ENCODE results near the gene PDGFRA.
"Not testable (repeated sequence)": the region's sequence is repeated elsewhere in the genome, so short reads cannot be mapped to it uniquely, and the experiment has no call there.

Gene PDGFRA

GRCh38 chr4:54234497-54235205 is 5.6 kb downstream of the PDGFRA start:
- no peaks in the 10 kb centered on the region for H3K36me3 ChIP-seq (ENCODE audit: control insufficient read depth in 2 of 2, insufficient read depth in 1 of 2, low read length in 2 of 2)
- no peak overlapping the region for H3K27ac ChIP-seq (ENCODE audit: extremely low read depth, low read depth, low read length)
- POLR2A ChIA-PET: interaction anchor here (1.5 kb wide), 1 partner anchor 1215 kb away, joined by 4 read pairs; no protein-coding TSS in a partner anchor
- H3K9me3 ChIP-seq (ENCODE audit: control insufficient read depth, insufficient read depth, low read depth, low read length): no peaks in the 10 kb centered on the region
- no peak overlapping the region; the same call in 1 of the 2 replicates for H3K4me3 ChIP-seq (ENCODE audit: low read depth, low read length)
- 0 out of 2 replicates have a peak, but pooled peaks cover 2% of the 10 kb centered on the region for H3K4me1 ChIP-seq (ENCODE audit: control insufficient read depth, insufficient read depth, low read length)
- CTCF ChIA-PET: interaction anchor here (0.6 to 3.3 kb wide), 44 partner anchors 16 to 1251 kb away, joined by 3 to 45 read pairs (median 4); no protein-coding TSS in a partner anchor
- TF ChIP-seq BCL6B (tag by site-specific recombination; IDR thresholded peaks at IDR 0.05) (no peak), GLIS1 (tag by site-specific recombination; IDR thresholded peaks at IDR 0.05) (peak; percentile 31; the same call in 1 of the 2 replicates), SETDB1 (IDR thresholded peaks at IDR 0.05; ENCODE audit: insufficient read length, low read length) (peak; percentile 11), ZNF335 (tag by site-specific recombination; conservative IDR thresholded peaks at IDR 0.05) (peak; percentile 58)

- H3K27ac ChIP-seq (ENCODE audit: extremely low read depth, low read depth, low read length); H3K4me3 ChIP-seq (ENCODE audit: low read depth, low read length); POLR2A ChIA-PET; H3K4me1 ChIP-seq (ENCODE audit: control insufficient read depth, insufficient read depth, low read length); H3K36me3 ChIP-seq (ENCODE audit: control insufficient read depth in 2 of 2, insufficient read depth in 1 of 2, low read length in 2 of 2); H3K9me3 ChIP-seq (ENCODE audit: control insufficient read depth, insufficient read depth, low read depth, low read length): not testable (repeated sequence)
- CTCF ChIA-PET: interaction anchor here (0.6 to 0.8 kb wide), 2 partner anchors 19 to 1221 kb away, joined by 3 read pairs; no protein-coding TSS in a partner anchor
Observed at GRCh38 chr4:54236316-54236715, 7.2 kb downstream of the PDGFRA start.

DNA sequence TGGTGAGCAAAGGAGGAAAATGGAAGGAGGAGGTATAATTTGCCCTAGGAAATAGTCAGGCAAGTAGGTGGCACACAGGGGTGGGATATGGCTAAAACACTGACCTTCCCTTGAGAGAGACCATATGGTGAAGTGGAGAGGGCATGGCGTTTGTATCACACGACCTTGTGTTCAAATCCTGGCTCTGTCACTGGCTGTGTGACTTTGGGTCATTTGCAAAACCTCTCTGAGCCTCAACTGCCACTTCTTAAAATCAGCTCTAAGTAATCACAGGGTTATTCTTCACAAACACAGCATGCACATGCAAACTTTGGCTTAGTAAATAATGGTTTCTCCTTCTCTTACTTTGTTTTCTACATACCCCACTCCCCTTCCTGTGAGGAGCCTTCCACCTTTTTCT is 8.7 kb downstream of the PDGFRA start:
- H3K27ac ChIP-seq (ENCODE audit: extremely low read depth, low read depth, low read length): no peak overlapping the region
- 0 out of 2 replicates have a peak, but pooled peaks cover 2% of the 10 kb centered on the region for H3K4me1 ChIP-seq (ENCODE audit: control insufficient read depth, insufficient read depth, low read length)
- H3K4me3 ChIP-seq (ENCODE audit: low read depth, low read length): no peak overlapping the region
- H3K36me3 ChIP-seq (ENCODE audit: control insufficient read depth in 2 of 2, insufficient read depth in 1 of 2, low read length in 2 of 2): no peaks in the 10 kb centered on the region
- POLR2A ChIA-PET: no interaction called here
- no peak for TF ChIP-seq ZNF155 (tag by site-specific recombination; IDR thresholded peaks at IDR 0.05)
- TF ChIP-seq ZNF510 (tag by site-specific recombination; IDR thresholded peaks at IDR 0.05; ENCODE audit: insufficient replicate concordance): no peak
- no peak for TF ChIP-seq ZNF677 (tag by site-specific recombination; IDR thresholded peaks at IDR 0.05)
- no peak for TF ChIP-seq ZFHX2 (tag by site-specific recombination; conservative IDR thresholded peaks at IDR 0.05)
- TF ChIP-seq ZNF341 (tag by site-specific recombination; IDR thresholded peaks at IDR 0.05; ENCODE audit: low read depth): no peak
- TF ChIP-seq KLF10 (tag by site-specific recombination; IDR thresholded peaks at IDR 0.05): no peak
- TF ChIP-seq PRDM4 (tag by site-specific recombination; IDR thresholded peaks at IDR 0.05): no peak
- no peak for TF ChIP-seq ZNF114 (tag by site-specific recombination; IDR thresholded peaks at IDR 0.05)
- TF ChIP-seq ZXDB (tag by site-specific recombination; IDR thresholded peaks at IDR 0.05): no peak
- no peak for TF ChIP-seq SETDB1 (IDR thresholded peaks at IDR 0.05; ENCODE audit: insufficient read length, low read length)
- no peak for TF ChIP-seq GLIS2 (tag by site-specific recombination; IDR thresholded peaks at IDR 0.05)
- TF ChIP-seq KLF7 (tag by site-specific recombination; IDR thresholded peaks at IDR 0.05; ENCODE audit: borderline replicate concordance): no peak
- H3K9me3 ChIP-seq (ENCODE audit: control insufficient read depth, insufficient read depth, low read depth, low read length): no peaks in the 10 kb centered on the region
- CTCF ChIA-PET: no interaction called here

All from HEK293 (cell line).